ENCODE measurements around the gene DIP2C.
"Not testable (repeated sequence)": the region's sequence is repeated elsewhere in the genome, so short reads cannot be mapped to it uniquely, and the experiment has no call there.

DIP2C gene

DNA sequence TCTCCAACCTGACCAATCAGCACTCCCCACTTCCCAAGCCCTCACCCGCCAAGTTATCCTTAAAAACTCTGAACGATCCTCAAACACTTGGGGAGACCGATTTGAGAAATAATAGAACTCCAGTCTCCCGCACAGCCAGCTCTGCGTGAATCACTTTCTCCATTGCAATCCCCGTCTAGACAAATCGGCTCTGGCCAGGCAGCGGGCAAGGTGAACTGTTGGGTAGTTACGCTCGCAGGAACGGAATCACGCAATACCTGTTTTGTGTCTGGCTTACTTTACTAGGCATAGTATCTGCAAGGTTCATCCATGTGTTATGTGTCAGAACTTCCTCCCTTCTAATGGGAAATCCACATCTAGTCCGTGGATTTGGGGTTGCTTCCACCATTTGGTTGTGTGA, 282.5 kb downstream of the DIP2C start:
- DNase-seq (ENCODE audit: low read depth) = no peak

DNA sequence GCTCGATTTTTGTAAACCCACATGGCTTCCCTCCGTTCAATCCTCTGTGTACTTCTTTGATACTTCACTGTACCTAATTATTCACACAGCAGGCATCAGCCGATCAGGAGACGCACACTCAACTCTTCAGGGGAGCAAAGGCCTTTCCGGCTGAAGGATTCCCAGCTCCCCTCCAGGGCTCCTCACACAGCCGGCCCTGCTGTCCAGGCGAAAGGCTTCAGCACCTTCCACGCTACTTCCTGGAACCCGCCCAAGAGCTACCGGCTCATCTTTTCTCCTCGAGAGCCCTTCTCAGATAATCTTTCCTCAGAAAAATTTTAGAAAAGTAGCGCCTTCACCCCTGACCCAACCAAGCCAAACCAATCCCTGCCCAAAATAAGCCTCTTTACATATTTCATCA, 283.8 kb downstream of the DIP2C start:
- DNase-seq (ENCODE audit: low read depth) = no peak

GRCh38 chr10:404991-405390, 284.5 kb downstream of the DIP2C start:
- no peak for DNase-seq (ENCODE audit: low read depth)

GRCh38 chr10:404346-404745, 285.1 kb downstream of the DIP2C start:
- no peak for DNase-seq (ENCODE audit: low read depth)

DNA sequence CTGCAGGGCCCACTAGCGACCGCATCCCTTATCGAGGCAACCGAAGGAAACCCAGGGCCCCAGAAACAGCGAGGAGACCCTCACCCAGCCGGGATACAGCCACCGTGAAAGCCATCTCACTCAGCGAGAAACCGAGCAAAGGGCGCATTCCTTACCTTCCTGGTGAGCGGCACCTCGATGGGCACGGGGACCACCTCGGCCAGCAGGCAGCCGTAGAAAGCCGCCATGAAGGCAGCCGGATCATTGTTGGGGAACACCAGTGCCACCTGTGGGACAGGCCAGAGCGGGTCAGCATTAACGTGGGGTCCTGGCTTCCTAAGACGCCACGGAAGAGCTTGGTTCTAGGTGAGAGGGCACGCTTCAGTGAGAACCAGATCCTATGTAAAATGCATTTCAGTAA, 290.5 kb downstream of the DIP2C start:
- DNase-seq (ENCODE audit: low read depth) = no peak

GRCh38 chr10:397321-398068, 292.0 kb downstream of the DIP2C start:
- no peak for DNase-seq (ENCODE audit: low read depth)

DNA sequence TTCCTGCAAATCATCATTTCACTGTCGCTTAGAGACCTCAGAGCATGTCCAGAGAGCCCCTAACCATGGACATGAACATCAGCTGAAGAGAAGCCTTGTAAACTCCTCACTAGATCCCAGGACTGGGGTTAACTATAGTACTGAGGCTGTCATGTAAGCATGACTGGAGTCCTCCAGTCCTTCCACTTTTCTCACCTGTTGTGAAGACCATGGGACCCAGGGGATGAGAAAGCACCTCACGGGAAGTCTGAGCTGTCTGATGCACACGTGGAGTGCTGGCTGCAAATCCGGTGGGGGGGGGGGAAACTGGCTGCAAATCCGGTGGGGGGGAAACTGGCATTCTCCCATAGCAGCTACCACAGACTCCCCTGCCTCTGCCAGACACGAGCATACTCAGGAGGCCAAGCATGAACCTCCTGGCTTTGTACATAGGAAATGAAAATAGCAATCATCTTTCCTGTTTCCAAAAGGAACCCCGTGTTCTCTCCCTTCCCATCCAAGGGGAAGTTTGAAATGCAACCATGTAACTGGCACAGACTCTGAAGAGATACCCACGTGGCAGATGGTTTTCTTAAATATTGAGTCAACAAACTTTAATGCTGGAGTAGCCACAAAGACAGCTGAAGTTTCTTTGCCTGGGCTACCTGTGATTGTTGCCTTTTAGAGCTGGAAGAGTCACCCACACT, 292.8 kb downstream of the DIP2C start:
- no peak for DNase-seq (ENCODE audit: low read depth)

GRCh38 chr10:396107-396506, 293.4 kb downstream of the DIP2C start:
- no peak for DNase-seq (ENCODE audit: low read depth)

DNA sequence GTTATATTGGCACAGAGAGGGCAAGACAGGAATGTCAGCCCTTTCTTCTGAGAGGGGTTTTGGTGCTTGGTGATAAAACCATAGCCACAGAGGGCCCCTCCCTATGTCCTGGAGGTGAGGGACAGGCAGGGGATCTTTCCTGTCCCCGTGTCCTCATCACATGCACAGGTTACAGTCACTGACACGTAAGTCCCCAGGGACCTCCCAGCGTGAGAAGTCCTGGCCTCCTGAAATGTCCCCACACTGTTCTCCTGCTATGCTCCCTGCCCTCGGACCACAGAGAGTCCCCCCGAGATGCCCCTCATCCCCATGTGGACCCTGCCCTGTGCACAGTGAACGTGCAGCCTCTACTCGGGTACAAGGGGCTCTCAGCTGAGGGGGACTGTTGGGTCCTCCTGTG, 293.8 kb downstream of the DIP2C start:
- no peak for DNase-seq (ENCODE audit: low read depth)

- DNase-seq (ENCODE audit: low read depth) = not testable (repeated sequence)
Measured at GRCh38 chr10:394439-395101, 294.9 kb downstream of the DIP2C start.

GRCh38 chr10:393787-394438, 295.6 kb downstream of the DIP2C start:
- DNase-seq (ENCODE audit: low read depth) = no peak

DNA sequence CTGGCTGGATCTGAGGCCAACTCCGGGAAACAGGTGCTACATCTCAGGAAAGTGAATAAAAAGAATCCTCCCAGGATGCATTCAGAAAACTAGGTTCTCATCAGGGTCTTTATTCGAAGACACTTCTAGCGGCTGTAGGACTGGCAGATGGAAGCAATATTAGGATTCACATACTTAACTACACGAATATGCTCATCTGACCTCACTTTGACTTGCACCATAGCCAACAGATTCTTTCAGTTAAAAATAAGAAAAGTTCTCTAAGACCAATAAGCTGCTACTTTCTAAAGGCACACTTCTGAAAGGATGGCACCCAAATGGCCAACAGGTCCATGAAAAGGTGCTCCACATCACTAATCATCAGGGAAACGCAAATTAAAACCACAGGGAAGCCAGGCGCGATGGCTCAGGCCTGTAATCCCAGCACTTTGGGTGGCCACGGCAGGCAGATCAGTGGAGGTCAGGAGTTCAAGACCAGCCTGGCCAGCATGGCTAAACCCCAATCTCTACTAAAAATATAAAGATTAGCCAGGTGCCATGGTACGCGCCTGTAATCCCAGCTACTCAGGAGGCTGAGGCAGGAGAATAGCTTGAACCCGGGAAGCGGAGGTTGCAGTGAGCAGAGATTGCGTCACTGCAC, 296.2 kb downstream of the DIP2C start:
- no peak for DNase-seq (ENCODE audit: low read depth)

GRCh38 chr10:392705-393037, 296.8 kb downstream of the DIP2C start:
- no peak for DNase-seq (ENCODE audit: low read depth)

DNA sequence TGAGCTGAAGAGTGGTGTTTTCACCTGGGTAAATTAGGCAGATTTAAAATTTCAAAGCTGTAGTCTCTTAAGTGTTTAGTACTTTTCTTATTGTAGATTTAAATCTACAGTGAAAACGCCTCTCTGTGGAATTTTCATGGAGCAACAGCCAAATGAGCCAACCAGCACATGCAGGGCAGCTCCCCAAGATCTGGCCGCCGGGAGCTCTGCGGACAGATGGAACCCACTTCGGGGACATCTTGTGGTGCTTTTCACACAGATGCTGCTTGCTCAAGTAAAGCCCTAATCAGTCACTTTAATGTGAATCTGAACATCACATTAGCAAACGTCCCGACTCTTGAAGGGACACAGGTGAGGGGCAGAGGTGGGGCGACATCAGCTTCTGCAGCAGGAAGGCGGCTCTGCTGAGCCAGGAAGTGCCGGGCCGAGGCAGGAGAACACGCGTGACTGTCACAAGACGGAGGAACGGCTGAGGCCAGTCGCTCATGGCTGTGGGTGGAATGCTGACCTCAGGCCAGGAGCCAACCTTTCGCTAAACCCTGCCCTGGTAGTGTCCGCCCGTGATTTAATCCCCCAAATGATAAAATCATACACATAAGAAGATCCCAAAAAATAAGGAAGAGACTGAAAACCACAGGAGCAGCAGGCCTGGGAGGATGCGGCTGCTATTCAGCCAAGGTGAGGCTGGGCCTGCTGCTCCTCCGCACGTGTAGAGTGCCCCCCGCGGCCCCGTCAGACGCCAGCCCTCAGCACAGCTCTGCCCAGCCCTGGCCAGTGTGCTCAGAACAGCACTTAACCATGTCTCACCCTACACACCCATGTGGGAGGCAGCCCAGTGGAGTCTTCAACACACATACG, 297.4 kb downstream of the DIP2C start:
- DNase-seq (ENCODE audit: low read depth) = no peak

DNA sequence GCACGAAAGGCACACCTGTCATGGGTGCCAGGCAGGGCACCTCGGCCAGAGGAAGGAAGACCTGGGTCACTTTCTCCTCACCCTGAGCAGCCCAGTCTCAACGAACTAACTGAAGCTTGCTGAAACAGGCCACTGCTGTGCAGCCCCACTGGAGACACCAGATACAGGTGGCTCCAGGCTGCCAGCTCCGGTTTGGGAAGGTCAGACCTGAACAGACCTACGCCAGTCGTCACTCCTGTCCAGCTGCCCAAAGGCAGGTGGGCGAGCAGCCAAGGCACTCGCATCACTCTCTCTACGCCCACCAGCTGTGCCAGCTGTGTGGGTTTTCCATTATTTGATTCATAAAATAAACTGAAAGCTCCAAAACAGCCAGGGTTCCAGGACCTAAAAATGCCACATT, 298.2 kb downstream of the DIP2C start:
- no peak for DNase-seq (ENCODE audit: low read depth)

DNA sequence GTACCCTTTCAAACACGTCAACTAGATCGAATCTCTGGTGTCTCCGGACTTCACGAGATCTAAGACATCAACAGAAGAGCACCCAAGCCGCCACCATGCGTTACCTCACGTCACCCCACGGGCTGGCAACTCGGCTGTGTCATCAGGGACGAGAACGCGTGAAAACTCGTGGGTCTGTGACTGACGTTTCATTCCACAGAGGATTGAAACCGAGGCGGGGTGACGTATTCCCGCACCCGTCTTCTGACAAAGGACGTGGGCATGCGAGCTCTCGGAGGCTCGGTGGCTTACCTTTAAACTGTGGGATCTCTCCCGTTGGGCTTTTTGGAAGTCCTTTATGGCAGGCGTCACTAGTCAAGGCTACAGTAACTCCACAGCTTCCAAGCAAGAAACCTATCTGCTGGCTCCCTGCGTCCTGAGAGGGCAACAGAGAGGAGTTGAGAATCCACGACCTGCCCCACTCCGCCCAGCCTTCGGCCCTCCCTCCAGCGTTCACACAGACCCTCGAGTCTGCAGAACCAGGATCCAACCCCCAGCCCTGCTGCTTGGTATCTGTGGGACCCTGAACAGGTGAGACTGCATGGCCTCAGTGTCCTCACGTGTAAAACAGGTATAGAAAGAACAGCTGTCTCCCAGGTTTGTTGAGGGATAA, 298.9 kb downstream of the DIP2C start:
- no peak for DNase-seq (ENCODE audit: low read depth)

DNA sequence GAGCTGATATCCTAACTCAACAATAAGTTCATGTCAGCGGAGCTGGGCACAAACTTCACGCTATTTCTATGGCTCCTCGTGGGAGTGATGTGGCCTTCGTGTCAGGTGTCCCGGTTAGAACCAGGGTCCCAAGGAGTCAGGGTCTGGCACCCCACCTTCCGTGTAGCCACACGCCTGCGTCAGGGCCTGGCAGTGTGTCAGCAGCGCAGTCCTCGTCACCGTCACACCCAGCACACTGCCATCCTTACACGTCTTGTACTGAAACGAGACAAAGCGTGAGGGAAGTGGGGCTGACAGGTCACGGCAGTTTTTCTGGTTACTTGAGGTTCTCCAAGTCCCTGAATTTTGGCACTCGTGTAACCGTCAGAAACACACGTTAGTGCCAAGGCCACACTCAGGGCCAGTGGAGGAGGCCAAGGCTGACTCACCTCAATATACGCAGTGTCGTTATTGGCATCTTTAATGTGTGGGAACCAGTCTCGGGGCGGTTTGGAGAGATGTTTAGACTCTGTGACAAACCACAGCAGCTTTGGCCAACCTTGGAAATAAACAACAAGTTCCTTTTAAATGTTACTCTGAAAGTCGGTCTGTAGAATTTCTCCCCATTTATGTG, 299.5 kb downstream of the DIP2C start:
- no peak for DNase-seq (ENCODE audit: low read depth)

GRCh38 chr10:389261-389790, 300.1 kb downstream of the DIP2C start:
- DNase-seq (ENCODE audit: low read depth) = no peak

GRCh38 chr10:388661-389045, 300.8 kb downstream of the DIP2C start:
- DNase-seq (ENCODE audit: low read depth) = no peak
